NCI-H748 treated with DMSO at 0.1 percent for 48 hours (cell line): Measurements from ENCODE around the gene MALAT1.
A peak's percentile ranks its signal among the peaks of the same experiment; 100 is the strongest.

Experiments used
- DNase-seq: peaks from one replicate; lab custom pipeline; 2025; lab: John Stamatoyannopoulos, UW

Gene MALAT1

GRCh38 chr11:65540290-65541092 is 41.6 kb downstream of the MALAT1 start:
- peak; percentile 85 for DNase-seq

DNA sequence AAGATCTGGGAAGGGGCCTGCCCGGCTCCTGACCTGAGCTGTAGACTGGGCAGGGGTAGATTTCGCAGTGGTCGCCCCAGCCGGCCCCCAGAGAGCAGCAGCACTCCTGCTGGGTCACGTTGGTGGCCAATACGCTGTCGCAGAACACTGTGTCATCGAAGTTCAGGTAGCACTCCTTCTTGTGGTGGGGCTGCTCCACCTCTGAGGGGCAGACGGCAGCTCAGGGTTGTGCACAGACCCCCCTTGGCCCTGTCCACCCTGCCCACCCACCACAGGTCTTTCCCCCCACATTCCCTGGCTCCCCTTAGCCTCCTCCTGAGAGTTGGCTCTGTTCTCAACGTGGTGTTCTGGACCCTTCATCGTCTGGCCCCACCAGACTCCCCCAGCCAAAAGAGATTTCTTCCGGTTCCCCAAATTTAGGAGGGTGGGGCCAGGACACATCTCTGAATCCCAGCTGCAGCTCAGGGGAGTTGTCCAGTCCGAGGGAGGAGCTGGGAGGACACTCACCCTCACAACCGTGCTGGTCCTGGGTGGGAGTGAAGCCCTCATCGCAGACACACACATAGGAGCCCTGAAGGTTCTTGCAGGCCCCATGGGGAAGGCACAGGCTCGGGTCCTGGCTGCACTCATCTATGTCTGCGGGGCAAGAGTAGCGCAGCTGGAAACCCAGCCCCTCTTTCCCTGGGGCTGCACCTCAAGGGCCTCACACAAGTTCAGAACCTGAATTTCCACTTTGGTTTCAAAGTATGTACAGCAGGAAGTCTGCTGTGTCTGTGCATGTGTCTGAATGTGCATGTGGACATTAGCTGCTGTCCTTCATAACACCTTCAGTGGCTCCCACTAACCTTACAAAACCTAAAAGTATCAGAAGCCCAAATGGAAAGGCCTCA is 42.5 kb downstream of the MALAT1 start:
- no peak for DNase-seq

DNA sequence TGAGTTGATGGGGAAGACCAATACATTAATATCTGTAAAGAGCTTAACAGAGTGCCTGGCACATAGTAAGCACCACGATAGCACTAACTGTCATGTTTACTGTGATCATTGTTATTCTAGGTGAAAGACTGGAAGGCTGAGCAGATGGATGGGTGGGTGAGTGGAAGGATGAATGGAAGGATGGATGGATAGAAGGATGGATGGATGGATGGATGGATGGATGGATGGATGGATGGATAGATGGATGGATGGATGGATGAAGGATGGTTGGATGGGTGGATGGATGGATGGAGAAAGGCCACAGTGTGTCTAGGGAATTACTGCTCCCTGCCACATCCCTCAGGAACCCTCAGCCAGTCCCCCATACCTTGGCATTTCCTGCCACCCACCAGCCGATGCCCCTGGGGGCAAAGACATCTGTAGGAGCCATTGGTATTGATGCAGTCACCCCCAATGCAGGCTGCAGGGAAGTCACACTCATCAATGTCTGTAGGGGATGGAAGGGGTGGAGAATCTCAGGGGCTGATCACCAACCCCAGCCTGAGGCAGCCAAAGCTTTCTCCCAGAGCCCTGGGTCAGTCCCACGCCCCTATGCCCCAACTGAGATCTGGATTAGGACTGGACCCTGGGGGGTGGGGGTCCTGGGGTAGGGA is 44.0 kb downstream of the MALAT1 start:
- DNase-seq: no peak

- DNase-seq: no peak
These were observed 47.0 kb downstream of the MALAT1 start for GRCh38 chr11:65545853-65546216.

DNA sequence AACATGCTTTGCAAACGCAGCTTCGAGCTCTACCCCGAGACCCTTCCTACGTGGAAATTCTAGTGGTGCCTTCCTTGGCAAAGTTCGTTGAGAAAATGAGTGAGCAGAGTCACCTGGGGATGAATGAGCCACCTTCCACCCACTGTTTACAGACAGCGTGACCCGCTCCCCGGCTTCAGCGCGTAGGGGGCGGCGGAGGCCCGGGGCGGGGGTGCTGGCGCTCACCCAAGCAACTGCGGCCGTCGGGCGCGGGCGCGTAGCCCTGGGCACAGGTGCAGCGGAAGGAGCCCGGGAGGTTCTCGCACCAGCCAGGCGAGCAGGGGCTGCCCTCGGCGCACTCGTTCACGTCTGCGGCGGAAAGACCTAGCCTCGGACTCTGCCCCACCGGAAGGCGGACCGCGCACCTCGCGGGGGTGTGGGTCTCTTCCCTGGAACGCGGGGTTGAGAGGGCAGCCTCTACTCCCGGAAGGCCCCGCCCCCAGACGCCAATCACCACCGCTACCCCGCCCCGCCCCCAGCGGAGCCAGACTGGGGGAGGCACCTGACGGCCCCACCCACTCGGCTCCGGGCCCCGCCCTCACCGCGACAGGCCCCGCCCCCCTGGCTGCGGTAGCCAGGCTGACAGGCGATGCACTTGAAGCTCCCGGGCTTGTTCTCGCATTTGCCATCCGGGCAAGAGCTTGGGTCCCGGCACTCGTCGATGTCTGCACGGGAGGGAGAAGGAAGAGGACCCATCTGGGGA is 47.5 kb downstream of the MALAT1 start:
- peak; percentile 79 for DNase-seq

DNA sequence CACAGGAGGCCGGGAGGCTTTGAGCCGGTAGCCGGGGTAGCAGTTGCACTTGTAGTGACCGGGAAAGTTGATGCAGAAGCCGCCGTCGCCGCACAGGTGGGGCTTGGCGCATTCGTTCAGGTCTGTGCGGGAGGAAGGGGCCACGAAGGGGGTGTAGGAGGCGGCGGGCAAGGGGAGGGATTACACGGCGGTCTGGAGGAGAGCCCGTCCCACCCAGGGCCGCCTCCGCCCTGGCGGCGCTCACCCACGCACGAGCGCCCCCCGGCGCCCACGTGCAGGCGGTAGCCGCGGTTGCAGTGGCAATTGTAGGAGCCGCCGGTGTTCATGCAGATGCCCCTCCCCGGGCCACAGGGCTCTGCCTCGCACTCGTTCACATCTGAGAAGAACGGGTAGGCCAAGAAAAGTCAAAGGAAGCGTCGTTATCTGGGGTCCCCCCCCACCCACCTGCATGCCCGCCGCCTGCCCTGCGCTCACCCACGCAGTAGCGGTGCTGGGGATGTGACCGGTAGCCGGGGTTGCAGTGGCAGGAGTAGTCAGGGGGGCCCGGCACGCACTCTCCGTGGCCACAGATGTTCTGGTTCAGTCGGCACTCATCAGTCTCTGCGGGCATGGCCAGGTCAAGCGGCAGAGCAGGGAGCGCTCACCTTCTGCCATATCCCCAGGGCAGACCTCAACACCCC is 48.7 kb downstream of the MALAT1 start:
- no peak for DNase-seq

GRCh38 chr11:65548395-65548794 is 49.5 kb downstream of the MALAT1 start:
- DNase-seq: no peak

GRCh38 chr11:65549096-65549495 is 50.3 kb downstream of the MALAT1 start:
- DNase-seq: no peak

GRCh38 chr11:65551572-65552387 is 52.9 kb downstream of the MALAT1 start:
- peak; percentile 40 for DNase-seq

DNA sequence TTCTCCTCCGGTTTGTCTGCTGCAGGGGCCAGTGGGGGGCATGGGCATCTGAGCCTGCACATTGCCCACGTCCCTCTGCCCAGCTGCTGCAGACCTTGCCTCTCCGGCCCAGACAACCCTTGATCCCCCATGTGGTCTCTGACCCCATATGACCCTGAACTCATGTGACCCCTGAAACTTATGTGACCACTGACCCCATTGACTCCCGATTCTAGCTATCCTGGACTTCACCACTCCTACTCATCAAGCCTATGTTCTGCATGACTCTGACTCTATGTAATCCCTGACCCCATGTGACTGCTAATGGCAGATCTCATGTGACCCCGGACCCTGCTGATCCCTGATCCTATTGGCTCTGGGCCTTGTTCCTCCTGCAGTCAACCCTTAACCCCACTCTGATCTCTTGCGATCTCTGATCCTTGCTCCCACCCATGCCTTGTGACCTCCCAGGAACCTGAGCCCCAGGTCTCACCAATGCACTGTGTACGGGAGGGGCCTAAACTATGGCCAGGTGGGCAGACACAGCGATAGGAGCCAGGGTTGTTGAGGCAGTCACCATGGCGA is 53.6 kb downstream of the MALAT1 start:
- DNase-seq: no peak

- DNase-seq: no peak
These were observed 54.6 kb downstream of the MALAT1 start for GRCh38 chr11:65553301-65554001.

DNA sequence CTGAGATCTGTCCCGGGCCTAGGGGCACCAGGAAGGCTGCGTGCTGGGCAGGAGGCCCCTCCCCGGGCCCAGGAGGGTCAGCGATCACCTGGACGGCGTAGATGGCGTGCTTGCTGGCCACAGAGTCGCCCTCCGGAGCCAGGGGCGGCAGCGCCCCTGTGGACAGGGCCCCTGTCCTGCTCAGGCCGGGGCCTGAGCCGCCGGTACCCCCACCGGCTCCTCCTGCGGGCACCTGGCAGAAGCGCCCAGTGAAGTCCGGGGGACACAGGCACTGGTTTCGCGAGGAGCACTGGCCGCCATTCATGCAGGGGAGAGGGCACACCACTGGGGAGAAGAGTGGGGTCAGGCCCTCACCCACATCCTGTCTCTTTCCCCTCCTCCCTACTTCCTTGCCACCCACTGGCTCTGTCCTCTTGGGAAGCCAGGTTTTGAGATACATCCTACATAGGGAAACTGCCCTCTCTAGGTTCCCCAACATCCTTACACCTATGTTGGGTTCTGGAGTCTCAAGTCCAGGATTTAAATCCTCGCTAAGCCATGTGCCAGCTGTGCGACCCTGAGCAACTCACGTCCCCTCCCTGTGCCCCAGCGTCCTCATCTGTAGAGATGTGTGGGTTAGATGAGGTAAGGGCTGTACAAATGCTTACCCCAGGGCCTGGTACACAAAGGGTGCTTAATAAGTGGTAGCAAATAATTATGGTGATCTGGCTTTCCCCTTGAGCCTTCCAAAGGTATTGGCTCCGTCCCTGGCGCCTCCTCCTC is 55.4 kb downstream of the MALAT1 start:
- no peak for DNase-seq

DNA sequence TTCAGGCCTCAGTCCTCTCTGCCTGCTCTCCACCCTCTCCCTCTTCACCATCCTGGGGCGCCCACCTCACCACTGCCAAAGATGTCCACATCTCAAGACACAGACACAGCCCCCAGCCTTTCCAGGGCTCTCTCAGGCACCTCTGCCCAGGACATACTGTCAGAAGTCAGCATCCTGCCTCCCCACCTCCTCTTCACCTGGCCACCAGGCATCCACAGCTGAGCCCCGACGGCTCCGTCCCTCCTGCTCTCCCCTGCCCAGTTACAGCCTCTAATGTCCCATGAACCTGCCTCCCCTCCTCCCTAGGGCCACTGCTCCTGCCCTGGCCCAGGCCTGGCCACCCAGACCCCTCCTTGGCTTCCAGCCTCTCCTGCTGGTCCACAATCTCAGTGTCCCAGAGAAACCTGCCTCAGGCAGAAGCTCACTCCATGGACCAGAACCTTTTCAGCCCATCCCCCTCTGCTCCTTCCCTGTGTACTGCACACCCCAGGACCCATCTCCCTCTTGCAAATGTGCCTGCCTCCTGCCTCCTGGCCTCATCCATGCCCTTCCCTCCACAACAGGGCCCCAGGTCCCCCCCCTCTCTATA is 56.1 kb downstream of the MALAT1 start:
- DNase-seq: no peak

DNA sequence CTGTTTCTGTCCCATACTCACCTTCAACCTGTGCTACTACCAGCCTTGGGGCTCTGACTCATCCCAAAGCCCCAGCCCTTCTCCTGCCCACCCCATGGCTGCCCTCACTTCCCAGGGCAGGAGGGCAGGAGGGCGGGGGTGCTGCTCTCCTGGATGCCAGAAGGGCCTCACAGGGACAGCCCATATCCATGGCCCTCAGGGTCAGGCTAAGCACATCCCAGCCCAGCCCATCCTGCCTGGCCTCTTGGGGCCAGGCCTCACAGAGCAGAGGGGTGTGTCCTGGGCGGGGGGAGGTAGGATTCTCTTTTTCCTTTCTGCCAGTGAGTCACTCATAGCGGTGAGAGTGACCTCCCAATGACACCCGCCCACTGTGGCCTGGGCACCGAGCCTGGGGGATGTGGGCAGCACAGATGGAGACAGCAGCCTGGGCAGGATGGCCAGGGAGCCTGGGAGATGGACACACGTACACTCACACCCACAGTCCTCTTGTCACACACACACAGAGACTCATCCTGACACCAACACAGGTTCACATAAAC is 56.9 kb downstream of the MALAT1 start:
- no peak for DNase-seq
